SK-N-SH (cell line): ENCODE results near the gene NTRK2. TPM values are rescaled to one million over a fixed set of nuclear protein-coding genes. Genes with fewer than 3 reads are reported as not detected.

Experiments
- CTCF ChIA-PET: fragments of 300-600, 350-600 bp; formaldehyde crosslinking; extraction: SDS; loops from one replicate; lab custom pipeline; 2021; lab: Yijun Ruan, JAX
- POLR2A ChIA-PET: fragments of 350-600 bp; sonication (Branson Sonifier 250); formaldehyde crosslinking; extraction: SDS; loops from one replicate; lab custom pipeline; 2020; ENCODE audit warnings: antibody characterized with exemption, inconsistent platforms; lab: Yijun Ruan, JAX
- DNase-seq: peaks from one replicate; pipeline ENCODE4 v3.0.0; 2012
- H2AFZ ChIP-seq: fragments of 200-600 bp; sonication (generic); 2 replicates; pipeline ENCODE4 v1.8.1; 2016; ENCODE audit warnings: antibody characterized with exemption, mild to moderate bottlenecking, low read depth
- H3F3A ChIP-seq: fragments of 200-600 bp; sonication (generic); replicated peaks from 2 replicates; pipeline ENCODE3; 2016; ENCODE audit warnings: antibody characterized with exemption, mild to moderate bottlenecking; ENCODE audit not compliant: insufficient read depth
- H3K27ac ChIP-seq, 2 experiments: fragments of 200-500 bp in 1 of 2; fragments of 200-600 bp in 1 of 2; sonication (Bioruptor generic) in 1 of 2; sonication (generic), shearing (Covaris generic) in 1 of 2; 2 replicates each; pipeline versions ENCODE4 v1.5.1 to v1.6.1; 2014 to 2016; ENCODE audit warnings: low read depth in 2 of 2, inconsistent platforms in 1 of 2, low read length in 1 of 2, mild to moderate bottlenecking in 1 of 2, mixed read lengths in 1 of 2
- H3K27me3 ChIP-seq: fragments of 200-600 bp; sonication (generic), shearing (Covaris generic); 2 replicates; pipeline ENCODE4 v1.6.1; 2016; ENCODE audit warnings: mixed run types; ENCODE audit not compliant: insufficient read depth
- H3K36me3 ChIP-seq, 2 experiments: fragments of 200-500 bp in 1 of 2; fragments of 200-600 bp in 1 of 2; sonication (Bioruptor generic) in 1 of 2; sonication (generic) in 1 of 2; replicated peaks in 1 of 2; 2 replicates each; pipeline versions ENCODE3 to v1.5.1; 2014 to 2016; ENCODE audit warnings: low read length in 1 of 2, mild to moderate bottlenecking in 1 of 2; ENCODE audit not compliant: insufficient read depth in 2 of 2, control insufficient read depth in 1 of 2
- H3K4me1 ChIP-seq, 2 experiments: fragments of 200-500 bp in 1 of 2; fragments of 200-600 bp in 1 of 2; sonication (Bioruptor generic) in 1 of 2; sonication (generic), shearing (Covaris generic) in 1 of 2; 2 replicates each; pipeline versions ENCODE4 v1.5.1 to v1.6.1; 2014 to 2016; ENCODE audit warnings: low read depth in 1 of 2, low read length in 1 of 2, mixed run types in 1 of 2; ENCODE audit not compliant: insufficient read depth in 2 of 2, control insufficient read depth in 1 of 2
- H3K4me2 ChIP-seq: fragments of 200-600 bp; sonication (generic), shearing (Covaris generic); 2 replicates; pipeline ENCODE4 v1.6.1; 2017; ENCODE audit warnings: mixed run types
- H3K4me3 ChIP-seq, 2 experiments: fragments of 200-500 bp in 1 of 2; fragments of 200-600 bp in 1 of 2; sonication (Bioruptor generic) in 1 of 2; sonication (generic), shearing (Covaris generic) in 1 of 2; 2 replicates each; pipeline versions ENCODE4 v1.5.1 to v1.8.1; 2014 to 2016; ENCODE audit warnings: low read depth in 2 of 2, inconsistent platforms in 1 of 2, low read length in 1 of 2, mild to moderate bottlenecking in 1 of 2, mixed read lengths in 1 of 2, moderate library complexity in 1 of 2
- H3K79me2 ChIP-seq: fragments of 200-600 bp; sonication (generic); 2 replicates; pipeline ENCODE4 v1.8.1; 2017; ENCODE audit warnings: mild to moderate bottlenecking; ENCODE audit not compliant: insufficient read depth
- H3K9ac ChIP-seq: fragments of 200-600 bp; sonication (generic); 2 replicates; pipeline ENCODE4 v1.6.1; 2017; ENCODE audit warnings: mixed run types
- H3K9me2 ChIP-seq: fragments of 200-600 bp; sonication (generic); 2 replicates; pipeline ENCODE4 v1.6.1; 2017; ENCODE audit warnings: mixed run types
- H3K9me3 ChIP-seq: fragments of 200-600 bp; sonication (generic); 2 replicates; pipeline ENCODE4 v1.6.1; 2017; ENCODE audit warnings: mixed run types, mild to moderate bottlenecking, moderate library complexity
- H4K20me1 ChIP-seq: fragments of 200-600 bp; sonication (generic); 2 replicates; pipeline ENCODE4 v1.6.1; 2017; ENCODE audit warnings: mild to moderate bottlenecking, mixed run types; ENCODE audit not compliant: insufficient read depth
- ELF1 ChIP-seq: IDR thresholded peaks from 2 replicates; pipeline ENCODE4 v1.4.0; 2012
- EZH2phosphoT487 ChIP-seq: fragments of 200-600 bp; sonication (generic); IDR thresholded peaks from 2 replicates; pipeline ENCODE4 v1.6.1; 2017; ENCODE audit warnings: low read depth, mixed run types, mild to moderate bottlenecking, antibody characterized with exemption, moderate library complexity, borderline replicate concordance
- FOXJ3 ChIP-seq: sonication (generic); formaldehyde crosslinking; IDR thresholded peaks from 2 replicates; pipeline ENCODE4 v1.5.1; 2020; ENCODE audit warnings: mild to moderate bottlenecking, missing genetic modification reagents
- FOXM1 ChIP-seq: IDR thresholded peaks from 2 replicates; pipeline ENCODE4 v1.4.0; 2012; ENCODE audit warnings: low read depth, mild to moderate bottlenecking
- GATA2 ChIP-seq: sonication (generic); formaldehyde crosslinking; IDR thresholded peaks from 2 replicates; pipeline ENCODE4 v1.5.0; 2020; ENCODE audit warnings: mild to moderate bottlenecking, missing genetic modification reagents
- IRF3 ChIP-seq: fragments of 150-350 bp; IDR thresholded peaks from 2 replicates; pipeline ENCODE4 v1.6.1; 2016; ENCODE audit warnings: mild to moderate bottlenecking, low read depth, low read length
- JUND ChIP-seq: IDR thresholded peaks from 2 replicates; pipeline ENCODE4 v1.4.0; 2012
- NFIC ChIP-seq: IDR thresholded peaks from 2 replicates; pipeline ENCODE4 v1.4.0; 2012; ENCODE audit warnings: borderline replicate concordance
- NRF1 ChIP-seq: IDR thresholded peaks from 2 replicates; pipeline ENCODE4 v1.6.1; 2012; ENCODE audit warnings: low read depth, mild to moderate bottlenecking, low read length
- POLR2AphosphoS5 ChIP-seq: IDR thresholded peaks from 2 replicates; pipeline ENCODE4 v1.6.1; 2012; ENCODE audit warnings: low read depth, low read length
- RAD21 ChIP-seq: IDR thresholded peaks from 2 replicates; pipeline ENCODE4 v1.6.1; 2012; ENCODE audit warnings: mild to moderate bottlenecking, low read length
- RCOR1 ChIP-seq: fragments of 150-350 bp; IDR thresholded peaks from 2 replicates; pipeline ENCODE4 v1.6.1; 2017; ENCODE audit warnings: antibody characterized with exemption, low read length
- REST ChIP-seq: IDR thresholded peaks from 2 replicates; pipeline ENCODE4 v1.6.1; 2012; ENCODE audit warnings: mild to moderate bottlenecking, low read depth, low read length, moderate library complexity
- SIN3A ChIP-seq: IDR thresholded peaks from 2 replicates; pipeline ENCODE4 v1.6.1; 2012; ENCODE audit warnings: low read depth, mild to moderate bottlenecking, low read length, moderate library complexity, borderline replicate concordance
- SMC3 ChIP-seq: IDR thresholded peaks from 2 replicates; pipeline ENCODE4 v1.6.1; 2012; ENCODE audit warnings: low read depth, low read length, improper control_type of control experiment
- TCF12 ChIP-seq: IDR thresholded peaks from 2 replicates; pipeline ENCODE4 v1.4.0; 2012
- TEAD4 ChIP-seq: IDR thresholded peaks from 2 replicates; pipeline ENCODE4 v1.4.0; 2012; ENCODE audit warnings: mild to moderate bottlenecking, borderline replicate concordance; ENCODE audit not compliant: insufficient read depth
- USF2 ChIP-seq: fragments of 150-350 bp; IDR thresholded peaks from 2 replicates; pipeline ENCODE4 v1.6.1; 2017; ENCODE audit warnings: antibody characterized with exemption, low read length, low read depth, borderline replicate concordance
- WGBS: methylation state at CpG from one replicate; pipeline ENCODE4 v1.1.6; 2017; ENCODE audit warnings: low lambda C conversion rate; 5-methylcytosine and 5-hydroxymethylcytosine counted together
- polyA plus RNA-seq, 3 experiments: library from polyadenylated mRNA; depleted of rRNA; stranded (reverse); fragments of >200 nt; gene quantifications; 2 replicates each; pipeline ENCODE4 v1.2.3, GENCODE V29; 2012

The NTRK2 gene
- polyA plus RNA-seq, 1 of the 3 experiments (the other 2 are of a cell fraction) = 0.05 TPM

- ChIA-PET CTCF (interaction anchor here (1.3 to 3.4 kb wide), 2 partner anchors 8 to 10 kb away, joined by 3 to 14 read pairs; no protein-coding TSS in a partner anchor), POLR2A (no interaction called here)
- Histone ChIP-seq H4K20me1 (no peaks in the 10 kb centered on the region), H3F3A (no peaks in the 10 kb centered on the region), H3K4me3 (no peak overlapping the region), H3K4me2 (no peak overlapping the region), H3K27me3 (no peaks in the 10 kb centered on the region), H3K9me2 (no peaks in the 10 kb centered on the region), H3K4me1 (0 out of 4 replicates have a peak, but pooled peaks cover 0 to 14% of the 10 kb centered on the region in 2 experiments), H3K27ac (0 out of 4 replicates have a peak overlapping the region, but pooled peaks of 1 of the 2 experiments have one; percentile 12), H3K36me3 (no peaks in the 10 kb centered on the region), H2AFZ (no peak overlapping the region), H3K9me3 (no peaks in the 10 kb centered on the region), H3K9ac (no peak overlapping the region), H3K79me2 (no peaks in the 10 kb centered on the region)
- WGBS = 24% methylated on average over 3 of the region's 3 CpGs
- TF ChIP-seq RCOR1 (no peak), GATA2 (CRISPR knock-in tag) (no peak), EZH2phosphoT487 (no peak), SIN3A (no peak), POLR2AphosphoS5 (no peak), RAD21 (no peak), NFIC (no peak), IRF3 (no peak), JUND (no peak), USF2 (no peak), FOXM1 (no peak), SMC3 (no peak), NRF1 (no peak), FOXJ3 (CRISPR knock-in tag) (no peak), ELF1 (no peak), TEAD4 (no peak), REST (no peak), TCF12 (no peak)
- DNase-seq = no peak
Observed at GRCh38 chr9:84772511-84772910, 103.0 kb downstream of the NTRK2 start.
